Liver (tissue), 3 donors: Measurements from ENCODE around the gene LEAP2.

ENCODE experiments used
- EGR1 ChIP-seq, 2 donors: IDR thresholded peaks; 2 replicates each; pipeline ENCODE4 v1.6.1; 2016 to 2018; ENCODE audit warnings: antibody characterized with exemption in 2 of 2, low read depth in 2 of 2
- FOXA2 ChIP-seq: IDR thresholded peaks from 2 replicates; pipeline ENCODE4 v1.6.1; 2016; ENCODE audit warnings: antibody characterized with exemption
- GABPA ChIP-seq, 2 donors: IDR thresholded peaks in 1 of 2; conservative IDR thresholded peaks in 1 of 2; 2 replicates each; pipeline ENCODE4 v1.6.1; 2016; ENCODE audit warnings: antibody characterized with exemption in 2 of 2, mild to moderate bottlenecking in 1 of 2, moderate library complexity in 1 of 2
- JUND ChIP-seq, 2 donors: IDR thresholded peaks; 2 replicates each; pipeline ENCODE4 v1.6.1; 2016; ENCODE audit warnings: antibody characterized with exemption in 2 of 2
- TAF1 ChIP-seq: conservative IDR thresholded peaks from 2 replicates; pipeline ENCODE4 v1.6.1; 2016; ENCODE audit warnings: antibody characterized with exemption, mild to moderate bottlenecking
- TF ChIP-seq, protein P1 (sequence below): fragments of 150-350 bp; IDR thresholded peaks from 2 replicates; pipeline ENCODE4 v1.5.1; 2017; ENCODE audit warnings: improper control_type of control experiment, low read depth, low read length; ENCODE audit not compliant: missing input control
- TF ChIP-seq, protein P2 (sequence below): IDR thresholded peaks from 2 replicates; pipeline ENCODE4 v1.6.1; 2016; ENCODE audit warnings: antibody characterized with exemption
- TF ChIP-seq, protein P3 (sequence below): IDR thresholded peaks from 2 replicates; pipeline ENCODE4 v1.6.1; 2016; ENCODE audit warnings: antibody characterized with exemption, mild to moderate bottlenecking
- donor health status: healthy.
- donor health status: healthy.

DNA sequence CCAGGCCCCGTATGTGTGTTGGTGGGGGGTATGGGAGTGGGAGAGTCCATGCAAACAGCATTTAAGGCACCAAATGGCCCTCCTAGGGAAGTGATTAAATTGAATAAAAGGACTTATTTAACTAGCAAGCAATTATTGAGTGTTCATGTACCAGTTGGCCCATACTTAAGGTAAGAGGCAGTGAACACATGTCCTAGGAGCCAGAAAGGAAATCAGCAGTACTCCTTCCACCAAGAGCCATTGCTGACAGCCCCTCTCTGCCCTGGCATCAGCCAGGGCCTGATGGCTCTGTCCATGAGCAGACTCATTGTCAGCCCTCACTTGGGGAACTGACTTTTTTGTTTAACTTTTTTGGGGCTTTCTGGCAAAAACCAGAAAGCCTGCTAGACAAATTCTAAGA lies 32.6 kb upstream of the LEAP2 start:
- TF ChIP-seq TAF1, result no peak
- TF ChIP-seq EGR1 (IDR thresholded peaks at IDR 0.05; ENCODE audit: low read depth in 2 of 2), result no peak
- TF ChIP-seq, protein P1, sequence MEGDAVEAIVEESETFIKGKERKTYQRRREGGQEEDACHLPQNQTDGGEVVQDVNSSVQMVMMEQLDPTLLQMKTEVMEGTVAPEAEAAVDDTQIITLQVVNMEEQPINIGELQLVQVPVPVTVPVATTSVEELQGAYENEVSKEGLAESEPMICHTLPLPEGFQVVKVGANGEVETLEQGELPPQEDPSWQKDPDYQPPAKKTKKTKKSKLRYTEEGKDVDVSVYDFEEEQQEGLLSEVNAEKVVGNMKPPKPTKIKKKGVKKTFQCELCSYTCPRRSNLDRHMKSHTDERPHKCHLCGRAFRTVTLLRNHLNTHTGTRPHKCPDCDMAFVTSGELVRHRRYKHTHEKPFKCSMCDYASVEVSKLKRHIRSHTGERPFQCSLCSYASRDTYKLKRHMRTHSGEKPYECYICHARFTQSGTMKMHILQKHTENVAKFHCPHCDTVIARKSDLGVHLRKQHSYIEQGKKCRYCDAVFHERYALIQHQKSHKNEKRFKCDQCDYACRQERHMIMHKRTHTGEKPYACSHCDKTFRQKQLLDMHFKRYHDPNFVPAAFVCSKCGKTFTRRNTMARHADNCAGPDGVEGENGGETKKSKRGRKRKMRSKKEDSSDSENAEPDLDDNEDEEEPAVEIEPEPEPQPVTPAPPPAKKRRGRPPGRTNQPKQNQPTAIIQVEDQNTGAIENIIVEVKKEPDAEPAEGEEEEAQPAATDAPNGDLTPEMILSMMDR, result no peak
- TF ChIP-seq, protein P2, sequence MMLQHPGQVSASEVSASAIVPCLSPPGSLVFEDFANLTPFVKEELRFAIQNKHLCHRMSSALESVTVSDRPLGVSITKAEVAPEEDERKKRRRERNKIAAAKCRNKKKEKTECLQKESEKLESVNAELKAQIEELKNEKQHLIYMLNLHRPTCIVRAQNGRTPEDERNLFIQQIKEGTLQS, result no peak
- TF ChIP-seq, protein P3, sequence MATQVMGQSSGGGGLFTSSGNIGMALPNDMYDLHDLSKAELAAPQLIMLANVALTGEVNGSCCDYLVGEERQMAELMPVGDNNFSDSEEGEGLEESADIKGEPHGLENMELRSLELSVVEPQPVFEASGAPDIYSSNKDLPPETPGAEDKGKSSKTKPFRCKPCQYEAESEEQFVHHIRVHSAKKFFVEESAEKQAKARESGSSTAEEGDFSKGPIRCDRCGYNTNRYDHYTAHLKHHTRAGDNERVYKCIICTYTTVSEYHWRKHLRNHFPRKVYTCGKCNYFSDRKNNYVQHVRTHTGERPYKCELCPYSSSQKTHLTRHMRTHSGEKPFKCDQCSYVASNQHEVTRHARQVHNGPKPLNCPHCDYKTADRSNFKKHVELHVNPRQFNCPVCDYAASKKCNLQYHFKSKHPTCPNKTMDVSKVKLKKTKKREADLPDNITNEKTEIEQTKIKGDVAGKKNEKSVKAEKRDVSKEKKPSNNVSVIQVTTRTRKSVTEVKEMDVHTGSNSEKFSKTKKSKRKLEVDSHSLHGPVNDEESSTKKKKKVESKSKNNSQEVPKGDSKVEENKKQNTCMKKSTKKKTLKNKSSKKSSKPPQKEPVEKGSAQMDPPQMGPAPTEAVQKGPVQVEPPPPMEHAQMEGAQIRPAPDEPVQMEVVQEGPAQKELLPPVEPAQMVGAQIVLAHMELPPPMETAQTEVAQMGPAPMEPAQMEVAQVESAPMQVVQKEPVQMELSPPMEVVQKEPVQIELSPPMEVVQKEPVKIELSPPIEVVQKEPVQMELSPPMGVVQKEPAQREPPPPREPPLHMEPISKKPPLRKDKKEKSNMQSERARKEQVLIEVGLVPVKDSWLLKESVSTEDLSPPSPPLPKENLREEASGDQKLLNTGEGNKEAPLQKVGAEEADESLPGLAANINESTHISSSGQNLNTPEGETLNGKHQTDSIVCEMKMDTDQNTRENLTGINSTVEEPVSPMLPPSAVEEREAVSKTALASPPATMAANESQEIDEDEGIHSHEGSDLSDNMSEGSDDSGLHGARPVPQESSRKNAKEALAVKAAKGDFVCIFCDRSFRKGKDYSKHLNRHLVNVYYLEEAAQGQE, result no peak
- TF ChIP-seq JUND (IDR thresholded peaks at IDR 0.05), result no peak
- no peak for TF ChIP-seq FOXA2
- TF ChIP-seq GABPA (IDR thresholded peaks at IDR 0.05 in 1 of 2, conservative IDR thresholded peaks at IDR 0.05 in 1 of 2), result no peak
